ENCODE measurements around the gene MFAP5. TPM values are rescaled to one million over a fixed set of nuclear protein-coding genes. Genes with fewer than 3 reads are reported as not detected.

Gene MFAP5
- total and polyA plus RNA-seq, 10 of the 15 experiments (the other 5 are each of a cell fraction or from before 2014, with no cell fraction given): 0.06 to 0.14 (median 0.12) TPM; not detected in 7

- TF ChIP-seq, protein P1, sequence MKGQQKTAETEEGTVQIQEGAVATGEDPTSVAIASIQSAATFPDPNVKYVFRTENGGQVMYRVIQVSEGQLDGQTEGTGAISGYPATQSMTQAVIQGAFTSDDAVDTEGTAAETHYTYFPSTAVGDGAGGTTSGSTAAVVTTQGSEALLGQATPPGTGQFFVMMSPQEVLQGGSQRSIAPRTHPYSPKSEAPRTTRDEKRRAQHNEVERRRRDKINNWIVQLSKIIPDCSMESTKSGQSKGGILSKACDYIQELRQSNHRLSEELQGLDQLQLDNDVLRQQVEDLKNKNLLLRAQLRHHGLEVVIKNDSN (IDR thresholded peaks at IDR 0.05; ENCODE audit: borderline replicate concordance, extremely low read length, insufficient read depth, low read depth, low read length): no peak
- TF ChIP-seq CBFB (IDR thresholded peaks at IDR 0.05; ENCODE audit: low read depth) (peak; percentile 99), NBN (IDR thresholded peaks at IDR 0.05) (peak; percentile 95), MXI1 (IDR thresholded peaks at IDR 0.05; ENCODE audit: low read depth, low read length) (peak; percentile 76; the same call in 1 of the 2 replicates), CHD2 (IDR thresholded peaks at IDR 0.05; ENCODE audit: borderline replicate concordance, low read depth, low read length) (peak; percentile 88; the same call in 1 of the 2 replicates), MEF2A (IDR thresholded peaks at IDR 0.05; ENCODE audit: insufficient read depth, low read depth, low read length) (peak; percentile 94), ZZZ3 (IDR thresholded peaks at IDR 0.05; ENCODE audit: control insufficient read depth, insufficient read length, low read depth) (no peak), RAD21 (IDR thresholded peaks at IDR 0.05; ENCODE audit: insufficient read depth, low read depth, low read length) (0 out of 2 replicates have a peak, but pooled peaks have one; percentile 12), SRF (IDR thresholded peaks at IDR 0.05; ENCODE audit: low read depth in 2 of 2, low read length in 2 of 2) (peak in 1 of 2 experiments; percentile 87; a peak in 2 of 4 replicates), YBX1 (IDR thresholded peaks at IDR 0.05) (no peak), BACH1 (IDR thresholded peaks at IDR 0.05; ENCODE audit: borderline replicate concordance) (peak; percentile 99), SIN3A (IDR thresholded peaks at IDR 0.05; ENCODE audit: low read depth, low read length) (no peak), CBX5 (IDR thresholded peaks at IDR 0.05; ENCODE audit: low read depth) (peak; percentile 79; the same call in 1 of the 2 replicates), NR2C1 (IDR thresholded peaks at IDR 0.05) (no peak), MAX (IDR thresholded peaks at IDR 0.05; ENCODE audit: low read depth, low read length) (peak; percentile 44; the same call in 1 of the 2 replicates), JUNB (IDR thresholded peaks at IDR 0.05) (peak; percentile 100), ATF3 (IDR thresholded peaks at IDR 0.05; ENCODE audit: borderline replicate concordance, extremely low read depth, low read depth, low read length) (no peak)
- TF ChIP-seq, protein P2, sequence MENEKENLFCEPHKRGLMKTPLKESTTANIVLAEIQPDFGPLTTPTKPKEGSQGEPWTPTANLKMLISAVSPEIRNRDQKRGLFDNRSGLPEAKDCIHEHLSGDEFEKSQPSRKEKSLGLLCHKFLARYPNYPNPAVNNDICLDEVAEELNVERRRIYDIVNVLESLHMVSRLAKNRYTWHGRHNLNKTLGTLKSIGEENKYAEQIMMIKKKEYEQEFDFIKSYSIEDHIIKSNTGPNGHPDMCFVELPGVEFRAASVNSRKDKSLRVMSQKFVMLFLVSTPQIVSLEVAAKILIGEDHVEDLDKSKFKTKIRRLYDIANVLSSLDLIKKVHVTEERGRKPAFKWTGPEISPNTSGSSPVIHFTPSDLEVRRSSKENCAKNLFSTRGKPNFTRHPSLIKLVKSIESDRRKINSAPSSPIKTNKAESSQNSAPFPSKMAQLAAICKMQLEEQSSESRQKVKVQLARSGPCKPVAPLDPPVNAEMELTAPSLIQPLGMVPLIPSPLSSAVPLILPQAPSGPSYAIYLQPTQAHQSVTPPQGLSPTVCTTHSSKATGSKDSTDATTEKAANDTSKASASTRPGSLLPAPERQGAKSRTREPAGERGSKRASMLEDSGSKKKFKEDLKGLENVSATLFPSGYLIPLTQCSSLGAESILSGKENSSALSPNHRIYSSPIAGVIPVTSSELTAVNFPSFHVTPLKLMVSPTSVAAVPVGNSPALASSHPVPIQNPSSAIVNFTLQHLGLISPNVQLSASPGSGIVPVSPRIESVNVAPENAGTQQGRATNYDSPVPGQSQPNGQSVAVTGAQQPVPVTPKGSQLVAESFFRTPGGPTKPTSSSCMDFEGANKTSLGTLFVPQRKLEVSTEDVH (IDR thresholded peaks at IDR 0.05; ENCODE audit: low read depth, partially characterized antibody): peak; percentile 62
- TF ChIP-seq, protein P3, sequence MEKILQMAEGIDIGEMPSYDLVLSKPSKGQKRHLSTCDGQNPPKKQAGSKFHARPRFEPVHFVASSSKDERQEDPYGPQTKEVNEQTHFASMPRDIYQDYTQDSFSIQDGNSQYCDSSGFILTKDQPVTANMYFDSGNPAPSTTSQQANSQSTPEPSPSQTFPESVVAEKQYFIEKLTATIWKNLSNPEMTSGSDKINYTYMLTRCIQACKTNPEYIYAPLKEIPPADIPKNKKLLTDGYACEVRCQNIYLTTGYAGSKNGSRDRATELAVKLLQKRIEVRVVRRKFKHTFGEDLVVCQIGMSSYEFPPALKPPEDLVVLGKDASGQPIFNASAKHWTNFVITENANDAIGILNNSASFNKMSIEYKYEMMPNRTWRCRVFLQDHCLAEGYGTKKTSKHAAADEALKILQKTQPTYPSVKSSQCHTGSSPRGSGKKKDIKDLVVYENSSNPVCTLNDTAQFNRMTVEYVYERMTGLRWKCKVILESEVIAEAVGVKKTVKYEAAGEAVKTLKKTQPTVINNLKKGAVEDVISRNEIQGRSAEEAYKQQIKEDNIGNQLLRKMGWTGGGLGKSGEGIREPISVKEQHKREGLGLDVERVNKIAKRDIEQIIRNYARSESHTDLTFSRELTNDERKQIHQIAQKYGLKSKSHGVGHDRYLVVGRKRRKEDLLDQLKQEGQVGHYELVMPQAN (conservative IDR thresholded peaks at IDR 0.05): peak; percentile 65
Measured at GRCh38 chr12:8648576-8649205, 13.9 kb downstream of the MFAP5 start (continued).
